ENCODE data around the gene CNPY1.

Gene CNPY1

DNA sequence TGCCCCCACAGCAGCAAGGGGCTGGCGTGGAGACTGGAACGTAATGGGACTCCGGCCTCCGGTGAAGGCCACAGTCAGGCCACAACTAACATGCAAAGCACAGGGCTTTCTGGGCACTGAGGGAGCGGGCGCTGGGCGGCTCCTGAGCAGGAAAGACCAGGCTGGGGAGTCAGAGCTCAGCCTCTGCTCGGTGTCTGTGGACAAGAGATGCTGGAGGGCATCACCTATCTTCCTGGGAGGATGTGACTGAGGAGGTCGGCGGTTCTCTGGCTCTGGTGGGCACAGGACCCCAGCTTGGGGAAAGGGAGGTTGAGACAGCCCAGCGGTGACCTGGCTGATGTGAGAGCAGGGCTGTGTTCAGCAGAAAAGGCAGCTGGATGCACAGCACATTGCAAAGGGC, 11.7 kb downstream of the CNPY1 start:
- TF ChIP-seq, protein P1, sequence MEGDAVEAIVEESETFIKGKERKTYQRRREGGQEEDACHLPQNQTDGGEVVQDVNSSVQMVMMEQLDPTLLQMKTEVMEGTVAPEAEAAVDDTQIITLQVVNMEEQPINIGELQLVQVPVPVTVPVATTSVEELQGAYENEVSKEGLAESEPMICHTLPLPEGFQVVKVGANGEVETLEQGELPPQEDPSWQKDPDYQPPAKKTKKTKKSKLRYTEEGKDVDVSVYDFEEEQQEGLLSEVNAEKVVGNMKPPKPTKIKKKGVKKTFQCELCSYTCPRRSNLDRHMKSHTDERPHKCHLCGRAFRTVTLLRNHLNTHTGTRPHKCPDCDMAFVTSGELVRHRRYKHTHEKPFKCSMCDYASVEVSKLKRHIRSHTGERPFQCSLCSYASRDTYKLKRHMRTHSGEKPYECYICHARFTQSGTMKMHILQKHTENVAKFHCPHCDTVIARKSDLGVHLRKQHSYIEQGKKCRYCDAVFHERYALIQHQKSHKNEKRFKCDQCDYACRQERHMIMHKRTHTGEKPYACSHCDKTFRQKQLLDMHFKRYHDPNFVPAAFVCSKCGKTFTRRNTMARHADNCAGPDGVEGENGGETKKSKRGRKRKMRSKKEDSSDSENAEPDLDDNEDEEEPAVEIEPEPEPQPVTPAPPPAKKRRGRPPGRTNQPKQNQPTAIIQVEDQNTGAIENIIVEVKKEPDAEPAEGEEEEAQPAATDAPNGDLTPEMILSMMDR (IDR thresholded peaks at IDR 0.05; ENCODE audit: low read length, missing control alignments), result no peak
- DNase-seq (ENCODE audit: low read depth), result no peak
- H3K4me3 ChIP-seq (replicated peaks; ENCODE audit: low read depth, low read length), result no peak overlapping the region

DNA sequence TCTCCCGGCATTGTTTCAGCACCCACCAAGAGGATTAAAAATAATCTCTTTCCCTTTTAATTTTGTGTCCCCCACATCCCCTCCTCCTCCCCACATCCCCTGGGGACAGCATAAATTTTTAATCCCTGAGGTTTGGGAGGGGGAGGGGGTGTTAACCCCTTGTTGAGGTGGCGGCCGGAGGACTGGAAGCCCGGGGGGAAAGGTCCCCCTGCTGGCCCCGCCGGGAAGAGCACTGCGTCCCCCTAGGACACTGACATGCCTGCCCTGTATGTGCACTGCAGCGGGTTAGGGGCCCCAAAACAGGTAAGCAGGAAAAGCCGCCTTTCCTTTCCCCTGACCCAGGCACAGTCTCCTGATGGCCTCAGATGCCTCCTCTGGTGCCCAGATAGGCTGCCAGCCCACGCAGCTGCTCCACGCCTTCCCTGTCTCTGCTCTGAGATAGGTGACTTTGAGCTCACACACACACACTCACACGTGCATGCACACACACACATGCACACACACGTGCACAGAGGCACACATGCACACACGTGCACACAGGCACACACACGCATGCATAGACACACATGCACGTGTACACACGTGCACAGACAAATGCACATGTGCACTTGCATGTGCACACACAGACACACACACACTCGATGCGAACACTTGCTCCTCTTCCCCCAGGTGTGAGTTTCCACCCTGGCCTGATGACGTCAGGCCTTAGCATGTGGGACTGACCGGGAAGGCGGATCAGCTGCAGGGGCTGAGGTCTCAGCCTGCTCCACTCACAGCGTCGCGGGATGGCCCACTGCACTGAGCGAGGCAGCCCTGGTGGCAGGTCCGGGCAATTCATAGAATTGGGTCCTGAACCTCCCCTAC, 12.3 kb downstream of the CNPY1 start:
- H3K4me3 ChIP-seq (replicated peaks; ENCODE audit: low read depth, low read length), result no peak overlapping the region
- peak; percentile 8 for DNase-seq (ENCODE audit: low read depth)
- TF ChIP-seq, protein P1 (IDR thresholded peaks at IDR 0.05; ENCODE audit: low read length, missing control alignments), result peak; percentile 50

DNA sequence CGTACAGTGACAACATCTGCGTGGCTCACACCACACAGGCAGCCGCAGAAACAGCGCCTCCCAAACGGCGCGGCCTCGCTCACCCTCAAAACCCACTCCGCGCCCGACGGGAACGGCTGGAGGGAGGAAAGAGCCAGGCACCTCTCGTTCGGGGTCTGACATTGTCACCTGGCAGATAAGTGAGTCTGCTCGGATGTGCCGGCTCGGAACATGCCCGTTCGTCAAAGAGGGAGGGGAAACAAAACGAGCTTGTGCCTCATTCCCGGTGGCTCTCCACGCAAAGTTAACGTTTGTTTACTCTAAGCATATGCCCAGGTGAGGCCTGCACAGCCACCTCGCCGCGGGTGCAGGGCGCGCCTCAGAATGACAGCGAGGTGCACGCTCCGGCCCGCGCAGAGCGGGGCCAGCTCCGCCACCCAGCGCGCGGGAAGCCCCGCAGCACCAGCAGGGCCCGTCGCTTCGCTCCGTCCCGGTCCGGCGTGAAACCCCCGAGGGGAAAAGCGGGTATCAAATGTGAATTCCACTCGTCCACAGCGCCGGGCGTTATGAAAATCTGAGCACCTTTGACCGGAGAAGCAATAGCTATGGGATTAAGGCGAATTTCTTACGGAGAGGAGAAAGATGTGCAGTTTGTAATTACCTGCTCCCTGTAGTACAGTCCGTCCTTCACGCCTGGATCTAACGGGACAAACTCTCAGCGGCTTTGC, 13.1 kb downstream of the CNPY1 start:
- peak; percentile 3 for DNase-seq (ENCODE audit: low read depth)
- TF ChIP-seq, protein P1 (IDR thresholded peaks at IDR 0.05; ENCODE audit: low read length, missing control alignments), result no peak
- no peak overlapping the region for H3K4me3 ChIP-seq (replicated peaks; ENCODE audit: low read depth, low read length)

DNA sequence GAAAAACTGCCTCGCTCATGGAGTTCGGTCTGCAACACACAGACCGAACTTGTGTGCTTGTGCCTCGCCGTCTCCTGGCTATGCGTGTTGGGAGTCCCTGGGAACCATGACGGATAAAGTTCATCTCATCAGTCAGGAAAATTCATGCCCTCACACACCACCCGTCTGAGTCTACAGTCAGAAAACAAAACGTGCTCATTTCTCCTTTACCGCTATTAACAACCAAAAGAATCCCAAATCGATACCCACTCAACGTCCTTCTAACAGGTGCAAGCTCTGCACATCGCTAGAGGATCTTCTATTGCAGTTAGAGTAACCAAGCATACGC, 13.6 kb downstream of the CNPY1 start:
- H3K4me3 ChIP-seq (replicated peaks; ENCODE audit: low read depth, low read length), result no peak overlapping the region
- DNase-seq (ENCODE audit: low read depth), result no peak
- TF ChIP-seq, protein P1 (IDR thresholded peaks at IDR 0.05; ENCODE audit: low read length, missing control alignments), result no peak

DNA sequence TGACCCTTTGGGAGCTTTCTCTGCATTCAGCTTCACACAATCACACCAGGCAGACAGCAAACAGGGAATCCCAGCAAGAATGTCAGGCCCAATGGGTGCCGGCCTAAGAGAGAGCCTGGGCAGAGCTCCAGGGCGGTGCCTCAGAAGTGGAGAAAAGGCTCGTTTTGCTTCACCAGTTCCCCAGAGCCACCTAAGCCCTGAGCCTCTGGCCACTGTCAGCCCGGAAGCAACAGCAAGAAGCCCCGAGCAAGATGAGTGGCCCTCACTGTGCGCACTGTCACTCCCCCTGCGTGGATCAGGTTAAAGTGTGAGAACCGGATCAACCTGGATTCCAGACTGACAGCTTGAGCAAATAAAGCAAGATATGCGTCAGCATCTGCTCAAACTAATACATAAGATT, 14.7 kb downstream of the CNPY1 start:
- no peak for DNase-seq (ENCODE audit: low read depth)
- H3K4me3 ChIP-seq (replicated peaks; ENCODE audit: low read depth, low read length), result no peak overlapping the region

DNA sequence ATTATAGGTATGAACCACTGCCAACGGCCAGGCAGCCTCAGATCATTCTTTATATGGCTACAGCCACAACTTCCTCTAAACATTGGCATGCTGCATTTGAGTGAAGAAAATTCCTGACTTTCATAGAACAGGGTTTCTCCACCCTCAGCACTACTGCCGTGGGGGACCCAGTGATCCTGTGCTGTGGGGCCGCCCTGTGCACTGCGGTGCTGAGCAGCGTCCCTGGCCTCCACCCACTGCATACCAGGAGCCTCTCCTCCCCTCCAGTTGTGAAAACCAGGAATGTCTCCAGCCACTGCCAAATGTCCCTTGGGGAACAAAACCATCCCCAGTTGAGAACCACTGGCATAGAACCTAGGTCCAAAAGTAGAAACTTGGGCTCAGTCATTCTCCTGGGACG, 15.8 kb downstream of the CNPY1 start:
- DNase-seq (ENCODE audit: low read depth), result no peak
- TF ChIP-seq, protein P1 (IDR thresholded peaks at IDR 0.05; ENCODE audit: low read length, missing control alignments), result no peak
- H3K4me3 ChIP-seq (replicated peaks; ENCODE audit: low read depth, low read length), result no peak overlapping the region

More for the DNA sequence above, 14.7 kb downstream of the CNPY1 start:
- TF ChIP-seq, protein P1 (IDR thresholded peaks at IDR 0.05; ENCODE audit: low read length, missing control alignments), result no peak
